GM08714 (cell line): ENCODE data around the gene NXNL1.

ENCODE experiments used
- H3K4me3 ChIP-seq: fragments of 200-500 bp; sonication (Bioruptor generic); 2 replicates; pipeline ENCODE4 v1.5.1; 2014; ENCODE audit warnings: mild to moderate bottlenecking, low read length, inconsistent platforms
- ZNF274 ChIP-seq: IDR thresholded peaks from 2 replicates; pipeline ENCODE4 v1.6.1; 2012; ENCODE audit warnings: mild to moderate bottlenecking, low read depth, low read length

The NXNL1 gene

GRCh38 chr19:17473041-17473440 is 12.3 kb upstream of the NXNL1 start:
- no peak overlapping the region for H3K4me3 ChIP-seq
- no peak for TF ChIP-seq ZNF274

GRCh38 chr19:17471410-17472125 is 10.8 kb upstream of the NXNL1 start:
- no peak for TF ChIP-seq ZNF274
- no peak overlapping the region for H3K4me3 ChIP-seq

GRCh38 chr19:17470068-17470841 is 9.5 kb upstream of the NXNL1 start, which contains the start of gene SLC27A1:
Gene SLC27A1 (plus strand): TSS chr19:17470524. CDS start chr19:17470541, 17 bp downstream.
- TF ChIP-seq ZNF274 = no peak
- peak within 1 kb of the TSS; percentile 63; the same call in 1 of the 2 replicates for H3K4me3 ChIP-seq

DNA sequence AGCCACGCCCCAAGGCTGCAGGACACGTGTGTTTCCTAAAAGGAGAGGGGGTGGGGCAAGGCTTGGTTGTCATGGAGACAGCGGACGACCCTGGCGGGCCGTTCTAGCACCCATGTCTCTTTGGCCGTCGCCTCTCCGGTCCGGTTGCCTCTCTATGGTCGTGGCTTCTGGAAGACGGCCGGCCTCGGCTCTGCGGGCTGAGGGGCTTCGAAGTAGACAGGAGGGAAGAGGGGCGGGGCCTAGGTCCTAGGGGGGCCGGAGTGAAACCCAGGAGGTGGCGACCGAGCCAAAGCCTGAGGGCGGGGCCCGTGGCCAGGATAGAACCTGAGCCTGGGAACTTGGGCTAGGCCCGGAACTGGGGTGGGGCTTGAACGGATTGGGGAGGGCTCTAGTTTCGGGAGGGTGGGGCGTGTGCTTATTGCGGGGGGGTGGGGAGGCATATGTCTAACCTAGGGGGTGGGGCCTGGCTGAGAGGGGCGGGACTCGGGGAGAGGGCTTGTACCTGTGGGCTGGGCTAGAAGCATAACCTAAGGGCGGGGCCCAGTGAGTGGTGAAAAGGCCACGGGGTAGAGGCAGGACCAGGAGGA is 8.8 kb upstream of the NXNL1 start:
- H3K4me3 ChIP-seq = peak overlapping the region; percentile 63; the same call in 1 of the 2 replicates
- no peak for TF ChIP-seq ZNF274

DNA sequence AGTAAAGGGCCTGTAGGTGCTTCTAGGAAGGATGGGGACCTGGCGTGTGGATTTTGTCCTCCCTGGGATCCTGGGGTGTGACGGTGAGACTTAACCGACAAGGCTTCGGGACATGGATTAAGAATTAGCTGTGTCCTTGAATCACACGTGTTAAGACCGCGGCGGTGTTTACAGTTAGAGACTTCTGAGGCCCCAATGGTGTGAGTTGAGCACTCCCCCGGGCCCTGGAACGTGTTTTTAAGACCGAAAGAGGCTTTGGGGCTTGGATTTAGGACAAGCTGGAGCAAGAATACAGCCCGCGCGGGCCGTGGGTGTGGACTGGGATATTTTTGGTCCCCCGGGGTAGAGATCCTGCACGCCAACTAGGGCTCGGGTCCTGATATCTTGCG is 8.4 kb upstream of the NXNL1 start:
- peak overlapping the region; percentile 41; the same call in 1 of the 2 replicates for H3K4me3 ChIP-seq
- TF ChIP-seq ZNF274 = no peak

DNA sequence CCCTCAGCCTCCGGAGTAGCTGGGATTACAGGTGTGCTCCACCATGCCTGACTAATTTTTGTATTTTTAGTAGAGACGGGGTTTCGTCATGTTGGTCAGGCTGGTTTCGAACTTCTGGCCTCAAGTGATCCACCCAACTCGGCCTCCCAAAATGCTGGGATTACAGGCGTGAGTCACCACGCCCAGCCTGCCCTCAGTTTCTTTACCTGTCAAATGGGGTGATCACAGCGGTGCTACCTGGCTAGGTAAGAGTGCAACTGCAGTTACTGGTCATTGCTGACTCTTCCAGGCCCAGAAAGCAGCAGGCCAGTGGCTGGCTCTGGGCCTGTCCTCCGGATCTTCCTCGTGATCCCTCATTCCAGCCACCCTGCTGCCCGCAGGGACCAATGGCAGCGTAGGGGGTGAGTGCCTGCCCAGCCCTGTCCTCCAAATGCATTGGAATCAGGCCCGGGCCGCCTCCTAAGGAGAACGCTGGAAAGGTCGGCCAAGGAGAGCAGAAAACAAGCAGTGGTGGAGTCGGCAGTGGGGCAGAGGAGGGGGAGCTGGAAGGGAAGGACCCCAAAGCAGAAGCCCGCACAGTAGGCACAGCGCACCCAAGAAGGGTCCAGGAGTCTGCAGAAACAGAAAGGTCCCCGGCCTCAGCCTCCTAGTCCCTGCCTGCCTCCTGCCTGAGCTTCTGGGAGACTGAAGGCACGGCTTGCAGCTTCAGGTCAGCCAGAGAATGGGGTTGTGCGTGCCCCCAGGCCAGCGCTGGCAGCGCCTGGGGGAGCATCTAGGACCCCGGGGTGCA is 7.8 kb upstream of the NXNL1 start:
- no peak for TF ChIP-seq ZNF274
- no peak overlapping the region for H3K4me3 ChIP-seq

DNA sequence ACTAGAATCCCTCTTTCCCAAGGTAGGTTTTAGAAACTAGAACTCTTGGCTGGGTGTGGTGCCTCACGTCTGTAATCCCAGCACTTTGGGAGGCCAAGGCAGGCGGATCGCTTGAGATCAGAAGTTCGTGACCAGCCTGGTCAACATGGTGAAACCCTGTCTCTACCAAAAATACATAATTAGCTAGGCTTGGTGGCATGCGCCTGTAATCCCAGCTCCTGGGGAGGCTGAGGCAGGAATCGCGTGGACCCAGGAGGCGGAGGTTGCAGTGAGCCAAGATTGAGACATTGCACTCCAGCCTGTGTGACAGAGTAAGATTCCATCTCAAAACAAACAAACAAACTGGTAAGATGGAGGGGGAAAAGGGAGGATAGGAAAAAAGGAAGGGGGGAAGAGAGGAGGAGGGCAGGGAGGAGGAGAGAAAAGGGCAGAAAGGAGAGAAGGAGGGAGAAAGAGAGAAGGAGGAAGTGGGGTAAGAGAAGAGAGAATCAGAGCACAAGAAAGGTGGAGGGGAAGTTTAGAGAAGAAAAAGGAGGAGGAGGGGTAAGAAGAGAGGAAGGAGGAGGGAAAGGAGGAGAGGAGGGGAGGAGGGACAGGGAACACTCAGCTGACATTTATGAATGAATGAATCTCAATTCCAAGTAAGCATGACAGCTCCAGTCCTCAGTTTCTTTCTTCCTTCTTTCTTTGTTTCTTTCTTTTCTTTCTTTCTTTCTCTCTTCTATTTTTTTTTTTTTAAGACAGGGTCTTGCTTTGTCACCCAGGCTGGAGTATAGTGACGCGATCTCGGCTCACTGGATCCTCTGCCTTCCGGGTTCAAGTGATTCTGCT is 7.0 kb upstream of the NXNL1 start:
- TF ChIP-seq ZNF274 = no peak
- no peak overlapping the region for H3K4me3 ChIP-seq

DNA sequence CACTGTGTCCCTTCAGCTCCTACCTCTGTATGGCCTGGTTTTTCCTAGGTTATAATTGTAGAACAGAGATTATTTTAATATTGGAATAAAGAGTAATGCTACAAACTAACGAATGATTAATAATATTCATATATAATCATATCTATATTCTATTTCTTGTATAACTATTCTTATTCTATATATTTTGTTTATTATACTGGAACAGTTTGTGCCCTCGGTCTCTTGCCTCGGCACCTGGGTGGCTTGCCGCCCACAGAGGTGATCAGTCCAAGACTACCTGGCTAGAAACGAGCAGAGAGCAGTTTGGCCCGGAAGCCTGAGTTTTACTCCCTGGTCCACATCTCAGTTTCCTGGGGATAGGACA is 5.7 kb upstream of the NXNL1 start:
- no peak overlapping the region for H3K4me3 ChIP-seq
- TF ChIP-seq ZNF274 = no peak

GRCh38 chr19:17458970-17459369 is 1.8 kb downstream of the NXNL1 start:
- TF ChIP-seq ZNF274 = no peak
- no peak overlapping the region for H3K4me3 ChIP-seq

DNA sequence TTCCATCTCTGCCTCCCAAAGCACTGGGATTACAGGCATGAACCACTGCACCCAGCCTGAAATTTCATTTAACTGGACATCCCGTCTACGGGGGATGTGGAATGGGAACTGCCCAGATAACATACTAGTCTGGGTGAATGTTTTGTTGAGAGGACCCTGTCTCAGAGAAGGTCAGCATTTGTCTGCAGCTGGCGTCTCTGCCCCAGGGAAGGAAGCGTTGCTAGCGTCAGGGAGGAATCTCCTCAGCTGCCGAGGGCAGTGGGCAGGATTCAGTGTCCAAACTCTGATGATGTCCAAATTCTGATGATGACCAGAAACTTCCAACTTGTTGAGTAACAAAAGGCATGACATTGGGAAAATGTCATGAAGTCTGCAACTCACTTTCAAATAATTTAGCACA is 3.1 kb downstream of the NXNL1 start:
- TF ChIP-seq ZNF274 = no peak
- no peak overlapping the region for H3K4me3 ChIP-seq

GRCh38 chr19:17456127-17456526 is 4.6 kb downstream of the NXNL1 start:
- TF ChIP-seq ZNF274 = no peak
- H3K4me3 ChIP-seq = no peak overlapping the region

- no peak overlapping the region for H3K4me3 ChIP-seq
- no peak for TF ChIP-seq ZNF274
These were observed 5.2 kb downstream of the NXNL1 start for GRCh38 chr19:17455308-17456123.
